CD4-positive, alpha-beta T cell treated with Interleukin-2 at 100 ng/mL for 4 hours (primary cell): ENCODE results near the gene IL20.

Experiments used
- DNase-seq: peaks from one replicate; pipeline ENCODE4 v3.0.0-alpha.2; 2020; ENCODE audit warnings: low spot score

Gene IL20

DNA sequence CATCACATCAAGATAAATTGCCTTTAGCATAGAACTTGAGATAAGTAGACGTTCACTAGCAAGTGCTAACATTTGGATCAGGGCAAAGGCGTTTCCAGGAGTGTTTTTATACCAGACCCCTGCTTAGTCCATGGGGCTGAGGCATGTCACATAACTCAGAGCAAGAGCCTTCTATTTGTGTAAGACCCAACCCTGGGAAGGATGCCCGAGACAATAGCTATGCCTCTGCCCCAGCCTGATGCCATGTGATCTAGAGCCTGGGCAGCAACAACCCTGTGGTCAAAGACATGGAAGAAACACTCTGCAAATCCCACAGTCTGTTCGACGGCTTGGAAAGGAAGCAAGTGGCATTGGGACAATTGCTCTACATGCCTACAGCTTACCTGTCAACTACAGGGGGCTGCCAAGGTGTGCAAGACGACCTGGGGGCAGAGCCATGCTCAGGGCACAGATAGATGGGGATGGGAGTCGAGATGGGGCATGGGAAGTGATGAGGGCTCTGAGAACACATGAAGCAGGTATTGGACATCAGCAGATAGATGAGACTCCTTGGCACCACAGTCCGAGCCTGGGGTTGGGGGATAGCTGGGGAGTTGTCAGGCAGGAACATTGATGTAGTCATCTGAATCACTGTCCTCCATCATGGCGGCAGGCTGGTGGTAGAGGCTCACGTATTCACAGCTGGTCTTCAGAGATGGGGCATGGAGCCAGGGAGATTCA is 39.2 kb downstream of the IL20 start:
- no peak for DNase-seq

DNA sequence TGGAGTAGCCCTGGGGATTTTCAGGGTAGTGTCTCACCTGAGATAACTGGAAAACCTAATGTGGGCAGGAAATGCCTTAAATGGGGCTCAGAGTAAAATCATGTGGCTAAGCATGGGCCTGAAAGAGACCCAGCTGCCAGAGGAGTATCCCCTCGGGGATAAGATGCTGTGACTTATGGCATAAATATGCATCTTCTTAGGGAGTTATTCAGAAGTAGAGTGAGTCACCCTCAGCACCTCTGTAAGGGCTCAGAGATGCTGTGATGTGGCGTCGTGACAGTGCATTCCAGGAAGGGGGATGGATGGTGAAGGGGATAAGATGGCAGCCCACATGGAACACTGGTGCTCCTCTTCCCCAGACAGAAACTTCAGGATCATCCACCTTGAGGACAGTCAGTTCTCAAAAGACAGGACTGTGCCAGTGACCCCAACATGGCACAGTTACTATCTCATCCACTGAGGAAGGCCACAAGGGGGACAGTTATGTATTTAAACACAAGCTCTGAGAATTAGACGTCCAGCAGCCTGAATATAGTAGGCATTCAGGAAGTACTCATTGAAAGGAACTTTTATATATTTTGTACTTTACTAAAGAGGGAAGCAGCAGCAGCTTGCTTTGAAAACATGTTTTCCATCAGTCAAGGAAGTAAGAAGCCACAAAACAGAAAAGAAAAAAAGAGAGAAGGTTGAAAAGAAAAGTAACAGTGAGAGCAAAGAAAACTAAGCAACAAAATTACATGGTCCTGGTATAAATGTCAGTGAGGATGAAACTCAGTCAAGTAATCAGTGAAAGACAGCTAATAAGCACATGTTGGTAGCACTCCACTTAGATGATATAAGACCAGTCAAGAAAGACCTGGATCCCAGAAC is 40.1 kb downstream of the IL20 start:
- DNase-seq: peak; percentile 53

DNA sequence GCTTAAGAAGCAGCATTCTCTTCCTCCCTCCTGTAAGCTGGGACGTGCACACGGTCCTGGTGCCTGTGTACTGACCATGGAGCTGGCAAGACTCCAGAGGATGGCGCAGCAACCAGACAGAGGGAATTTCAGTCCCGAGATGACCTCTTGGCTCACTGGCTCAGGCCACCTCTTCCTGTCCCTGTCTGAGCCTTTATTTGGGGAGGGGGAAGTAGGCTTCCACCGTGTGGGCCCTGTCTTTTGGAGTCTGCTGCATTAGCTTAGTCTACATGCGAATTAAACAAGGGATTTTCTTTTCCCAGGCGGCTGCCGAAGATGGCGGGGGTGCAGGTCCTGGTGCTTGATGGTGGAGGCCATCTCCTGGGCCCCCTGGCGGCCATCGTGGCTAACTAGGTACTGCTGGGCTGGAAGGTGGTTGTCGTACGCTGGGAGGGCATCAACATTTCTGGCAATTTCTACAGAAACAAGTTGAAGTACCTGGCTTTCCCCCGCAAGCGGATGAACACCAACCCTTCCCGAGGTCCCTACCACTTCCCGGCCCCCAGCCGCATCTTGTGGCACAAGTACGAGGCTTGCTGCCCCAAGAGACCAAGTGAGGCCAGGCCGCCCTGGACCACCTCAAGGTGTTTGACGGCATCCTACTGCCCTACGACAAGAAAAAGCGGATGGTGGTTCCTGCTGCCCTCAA is 42.0 kb downstream of the IL20 start:
- no peak for DNase-seq

DNA sequence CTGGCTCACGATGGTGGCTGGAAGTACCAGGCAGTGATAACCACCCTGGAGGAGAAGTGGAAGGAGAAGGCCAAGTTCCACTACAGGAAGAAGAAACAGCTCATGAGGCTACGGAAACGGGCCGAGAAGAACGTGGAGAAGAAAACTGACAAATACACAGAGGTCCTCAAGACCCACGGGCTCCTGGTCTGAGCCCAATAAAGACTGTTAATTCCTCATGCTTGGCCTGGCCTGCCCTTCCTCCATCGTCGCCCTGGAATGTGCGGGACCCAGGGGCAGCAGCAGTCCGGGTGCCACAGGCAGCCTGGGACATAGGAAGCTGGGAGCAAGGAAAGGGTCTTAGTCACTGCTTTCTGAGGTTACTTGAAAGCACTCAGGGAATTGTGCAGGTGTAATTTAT is 42.6 kb downstream of the IL20 start:
- no peak for DNase-seq

DNA sequence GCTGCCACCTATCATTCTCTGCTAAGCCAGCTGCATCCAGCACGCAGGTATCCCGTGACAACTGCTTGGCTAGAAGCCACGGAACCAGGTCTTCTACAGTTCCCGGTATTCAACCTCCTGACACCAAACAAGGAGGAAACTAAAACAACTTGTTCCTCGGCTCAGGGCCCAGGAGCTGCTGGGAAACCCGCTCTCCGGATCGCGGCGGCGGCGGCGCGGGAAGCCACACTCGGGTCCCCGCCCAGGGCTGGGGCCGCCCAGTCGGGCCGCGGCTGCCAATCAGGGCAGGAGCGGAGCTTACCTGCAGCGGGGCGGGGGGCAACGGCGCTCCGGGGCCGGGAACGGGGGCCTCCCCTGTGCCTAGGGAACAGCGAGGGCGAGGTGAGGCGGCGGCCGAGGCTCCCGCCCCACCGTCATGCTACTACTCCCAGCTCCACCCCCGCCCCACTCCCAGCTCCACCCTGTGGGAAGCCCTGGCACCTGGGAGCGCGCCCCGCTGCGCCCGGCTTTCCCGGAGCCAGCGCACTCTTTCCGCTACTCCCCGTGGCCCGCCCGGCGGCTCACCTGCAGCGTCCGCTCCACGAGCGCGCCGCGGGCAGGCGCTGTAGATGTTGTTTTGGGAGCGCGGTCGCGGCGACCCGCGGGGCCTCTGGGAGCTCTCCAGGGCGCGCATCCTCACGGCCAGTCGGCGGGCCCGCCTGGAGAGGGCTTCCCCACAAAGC is 43.9 kb downstream of the IL20 start:
- DNase-seq: peak; percentile 27

DNA sequence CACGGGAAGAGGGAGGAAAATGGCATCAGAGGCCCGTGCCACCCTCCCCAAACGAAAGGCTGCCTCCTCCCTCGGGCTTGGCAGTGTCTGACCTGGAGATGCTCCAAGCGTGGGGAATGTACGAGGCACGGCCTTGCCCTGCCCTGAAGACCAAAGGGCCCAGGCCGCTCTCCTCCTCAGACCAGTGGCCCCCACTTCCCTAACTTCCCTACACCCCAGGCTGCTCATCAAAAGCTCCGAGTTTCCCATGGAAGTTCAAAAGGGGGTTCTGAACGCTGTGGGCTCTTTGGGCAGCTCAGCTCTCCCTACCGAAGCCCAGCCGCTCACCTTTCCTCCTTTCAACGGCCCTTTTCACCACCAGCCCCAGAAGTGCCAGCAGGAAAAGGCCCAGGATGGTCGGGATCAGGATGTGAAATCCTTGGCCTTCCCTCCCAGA is 44.5 kb downstream of the IL20 start:
- DNase-seq: no peak

DNA sequence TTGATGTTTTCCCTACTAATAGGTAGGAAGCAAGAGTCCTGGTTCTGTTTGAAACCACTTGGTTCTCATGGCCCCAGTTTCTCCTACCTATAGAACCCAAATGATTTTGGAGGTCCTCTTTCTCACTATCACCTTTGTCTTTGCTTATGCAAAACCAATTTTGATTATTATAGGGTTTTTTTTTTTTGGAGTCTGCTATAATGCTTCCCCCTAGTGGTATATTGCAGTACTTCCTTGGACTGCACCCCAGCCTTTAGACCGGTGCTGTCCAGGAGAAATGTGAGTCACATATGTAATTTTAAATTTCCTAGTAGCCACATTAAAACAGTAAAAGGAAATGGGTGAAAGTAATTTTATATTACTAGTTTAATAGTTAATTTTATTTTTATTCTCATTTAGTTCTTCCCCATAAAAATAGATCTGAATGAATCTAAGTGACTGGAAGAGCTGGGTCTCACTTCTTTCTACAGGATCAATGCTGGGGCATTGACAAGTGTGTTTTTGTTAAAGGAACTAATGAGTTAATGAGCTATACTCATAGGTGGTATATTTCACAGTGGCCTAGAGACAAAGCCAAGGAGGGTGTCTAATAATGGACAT is 45.7 kb downstream of the IL20 start:
- peak; percentile 73 for DNase-seq

DNA sequence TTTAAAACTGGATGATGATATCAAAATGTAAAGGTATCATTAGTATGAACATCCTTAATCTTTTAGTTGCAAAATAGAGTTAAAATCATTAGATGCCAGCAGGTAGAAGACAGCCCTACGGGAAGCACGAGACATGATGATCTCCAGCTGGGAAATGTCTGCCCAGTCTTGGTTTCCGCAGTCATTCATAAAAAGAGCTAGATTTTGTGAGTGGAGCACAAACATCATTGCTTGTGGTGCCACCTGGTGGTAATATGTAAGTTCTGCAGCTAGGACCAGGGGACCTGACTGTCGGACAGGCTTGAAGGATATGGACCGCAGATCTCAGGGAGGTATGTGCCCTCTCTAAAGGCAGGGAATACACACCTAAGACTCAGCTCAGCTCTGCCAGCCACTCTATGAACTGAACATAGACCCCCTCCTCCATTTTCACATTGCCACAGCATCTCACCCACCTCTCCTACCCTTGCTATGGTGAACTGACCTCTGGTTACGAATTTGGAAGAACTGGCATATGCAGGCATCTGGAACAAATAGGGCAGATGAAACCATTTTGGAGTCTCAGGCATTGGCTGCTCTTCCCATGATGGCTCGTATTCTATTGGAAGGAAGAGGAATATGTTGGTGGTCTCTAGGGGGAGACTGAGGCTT is 47.1 kb downstream of the IL20 start:
- peak; percentile 80 for DNase-seq

DNA sequence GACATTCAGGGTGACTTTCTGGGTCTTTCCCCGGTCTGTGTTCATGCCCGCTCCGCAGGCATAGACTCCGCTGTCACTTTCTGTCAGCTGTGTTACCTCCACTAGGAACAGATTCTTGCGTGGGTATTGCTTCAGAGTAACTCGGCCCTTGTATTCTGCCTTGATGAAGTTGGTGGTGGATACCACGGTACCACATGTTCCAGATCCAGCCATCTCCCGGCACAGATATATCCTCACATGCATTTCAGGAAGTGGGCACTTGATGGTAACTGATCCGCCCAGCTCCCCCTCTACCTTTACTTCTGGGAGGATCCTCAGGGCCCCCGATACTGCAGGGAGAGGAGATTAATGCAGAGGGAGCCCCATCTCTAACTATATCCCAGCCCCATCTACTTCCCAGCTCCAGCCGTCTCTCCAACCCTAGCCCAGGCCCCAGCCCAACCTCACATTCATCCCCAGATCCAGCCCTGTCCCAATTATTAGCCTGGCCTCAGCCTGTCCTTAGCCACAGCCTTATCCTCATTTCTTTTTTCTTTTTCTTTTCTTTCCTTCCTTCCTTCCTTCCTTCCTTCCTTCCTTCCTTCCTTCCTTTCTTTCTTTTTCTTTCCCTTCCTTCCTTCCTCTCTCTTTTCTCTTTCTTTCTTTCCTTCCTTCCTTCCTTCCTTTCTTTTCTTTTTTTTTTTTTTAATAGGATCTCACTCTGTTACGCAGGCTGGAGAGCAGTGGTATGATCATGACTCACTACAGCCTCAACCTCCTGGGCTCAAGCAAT is 48.5 kb downstream of the IL20 start:
- DNase-seq: no peak

DNA sequence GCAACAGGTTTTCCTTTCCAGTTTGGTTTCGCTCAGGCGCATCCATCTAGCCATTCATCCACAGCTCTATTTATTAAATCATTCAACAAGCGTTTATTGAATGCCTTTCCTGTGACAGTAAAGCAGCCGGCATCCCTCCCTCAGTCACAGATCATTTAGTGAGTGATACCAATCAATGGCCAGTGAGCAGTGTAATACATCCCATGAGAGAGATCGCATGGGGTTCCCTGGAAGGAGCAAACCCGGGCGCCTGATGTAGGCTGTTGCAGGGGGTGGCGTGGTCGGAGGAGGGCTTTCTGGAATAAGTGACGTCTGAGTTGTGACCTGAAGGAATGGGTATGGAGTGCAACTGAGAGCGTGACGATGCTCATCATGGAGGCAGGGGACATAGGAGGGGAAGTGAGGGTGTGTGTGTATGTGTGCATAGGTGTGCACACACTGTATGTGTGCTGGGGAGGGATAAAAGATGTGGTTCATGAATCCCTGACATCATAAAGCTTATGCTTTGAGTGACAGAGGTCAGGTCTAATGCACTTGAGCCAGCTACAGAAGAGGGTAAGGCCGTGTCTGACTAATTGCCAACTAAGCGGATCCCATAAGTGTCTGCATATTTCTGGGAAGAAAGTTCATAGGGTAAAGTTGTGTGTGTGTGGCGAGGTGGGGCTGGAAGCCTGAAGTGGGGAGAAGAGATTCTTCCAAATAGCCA is 49.8 kb downstream of the IL20 start:
- no peak for DNase-seq

DNA sequence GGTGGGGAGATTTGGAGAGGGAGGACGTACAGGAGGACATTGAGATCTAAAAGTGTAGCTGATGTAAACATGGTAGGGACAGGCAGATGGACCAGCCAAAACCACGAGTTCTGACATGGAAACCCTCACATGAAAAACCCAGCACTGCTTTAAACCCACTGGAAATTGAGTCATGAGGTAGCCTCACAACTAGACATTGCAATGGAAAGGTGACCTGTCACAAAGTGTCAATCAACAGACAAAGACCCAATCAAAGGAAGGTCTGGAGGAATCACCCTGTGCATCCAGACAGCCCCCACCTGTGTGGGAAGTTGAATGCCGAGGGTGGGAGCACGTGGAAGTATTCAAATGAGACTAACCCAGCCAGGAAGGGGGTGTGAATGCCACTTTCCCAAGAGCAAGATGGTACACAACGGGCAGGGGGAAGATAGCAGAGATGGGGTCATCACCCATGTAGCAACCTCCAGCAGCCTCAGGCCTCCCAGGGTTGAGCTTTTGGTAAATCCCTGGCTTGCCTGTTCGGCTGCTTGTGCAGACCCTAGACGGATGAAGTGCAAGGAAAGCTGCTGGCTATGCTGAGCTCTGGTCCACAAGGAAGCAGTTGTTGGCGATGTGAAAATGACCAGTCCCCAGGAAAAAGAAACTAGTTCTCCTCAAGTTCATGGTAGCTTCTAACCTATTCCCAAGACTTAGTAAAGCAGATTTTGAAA is 50.7 kb downstream of the IL20 start:
- no peak for DNase-seq

DNA sequence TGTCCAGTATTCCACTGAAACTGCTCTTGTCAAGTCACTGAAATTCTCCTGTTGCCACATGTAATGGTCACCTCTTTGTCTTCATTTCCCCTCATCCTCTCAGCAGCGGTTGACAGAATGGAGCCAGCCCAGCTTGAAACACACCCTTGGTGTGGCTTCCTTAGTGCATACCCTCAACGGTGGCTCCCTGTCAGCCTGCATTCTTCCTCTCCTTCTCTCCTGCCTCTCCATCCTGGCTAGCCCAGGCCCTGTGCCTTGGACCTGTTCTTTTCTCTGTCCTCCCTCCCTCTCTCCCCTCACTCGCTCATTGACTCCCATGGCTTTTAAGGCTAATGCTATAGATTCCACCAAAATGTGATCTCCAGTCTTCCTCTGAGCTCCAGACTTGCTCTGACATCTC is 52.7 kb downstream of the IL20 start:
- no peak for DNase-seq
